ENCODE measurements around the gene WDR33. TPM values are rescaled to one million over a fixed set of nuclear protein-coding genes. Genes with fewer than 3 reads are reported as not detected.

Gene WDR33
- total RNA-seq, 2 donors from 2014 or later, result 69.2 to 71.7 TPM

DNA sequence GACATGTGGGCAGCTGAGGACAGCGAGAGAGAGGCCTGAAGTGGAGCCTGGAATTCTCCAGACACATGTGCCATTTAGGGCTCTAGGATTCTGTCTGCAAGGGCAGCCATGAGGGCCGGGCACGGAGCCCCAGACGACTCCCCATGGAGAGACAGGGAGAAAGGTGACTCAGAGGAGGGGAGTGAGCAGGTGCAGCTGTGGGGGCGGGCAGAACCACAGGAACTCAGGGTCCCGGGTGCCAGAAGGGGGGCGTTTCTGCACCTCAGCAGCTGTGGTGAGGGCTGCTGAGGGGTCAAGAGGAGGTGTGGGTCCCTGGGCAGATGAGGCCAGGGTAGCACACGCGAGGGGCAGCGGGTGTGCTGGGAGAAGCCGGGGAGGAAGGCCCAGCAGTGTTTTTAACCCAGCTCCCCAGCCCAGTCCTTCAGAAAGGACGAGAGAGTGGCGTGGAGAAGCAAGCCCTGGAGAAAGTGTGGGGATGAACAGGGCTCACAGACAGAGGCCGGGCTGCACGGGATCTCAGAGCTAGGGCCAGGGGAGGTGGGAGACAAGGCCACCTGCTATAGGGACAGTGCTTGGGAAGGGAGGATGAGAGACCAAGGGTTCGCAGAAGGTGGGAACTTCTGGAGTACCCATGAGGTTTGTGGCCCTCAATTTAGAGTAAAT is 157.4 kb downstream of the WDR33 start:
- ATAC-seq (replicated peaks in 1 of 2), result no peak
- H3K4me3 Mint-ChIP-seq, result no peak overlapping the region
- H3K36me3 Mint-ChIP-seq (ENCODE audit: insufficient read depth in 2 of 2), result no peaks in the 10 kb centered on the region
- H3K27me3 Mint-ChIP-seq (ENCODE audit: low read depth), result no peaks in the 10 kb centered on the region
- no peak overlapping the region for H3K27ac Mint-ChIP-seq
- H3K9me3 Mint-ChIP-seq, result no peaks in the 10 kb centered on the region
- H3K4me1 Mint-ChIP-seq (ENCODE audit: low read depth), result peaks cover 13% of the 10 kb centered on the region
- no peak for DNase-seq

GRCh38 chr2:127652786-127653357 is 158.1 kb downstream of the WDR33 start:
- Mint-ChIP-seq H3K27ac (no peak overlapping the region), H3K4me3 (no peak overlapping the region)
- ATAC-seq (replicated peaks in 1 of 2), result no peak

GRCh38 chr2:127651971-127652550 is 158.9 kb downstream of the WDR33 start:
- DNase-seq, result no peak
- H3K4me3 Mint-ChIP-seq, result no peak overlapping the region
- H3K36me3 Mint-ChIP-seq (ENCODE audit: insufficient read depth in 2 of 2), result no peaks in the 10 kb centered on the region
- H3K4me1 Mint-ChIP-seq (ENCODE audit: low read depth), result peaks cover 15% of the 10 kb centered on the region
- no peaks in the 10 kb centered on the region for H3K9me3 Mint-ChIP-seq
- no peak overlapping the region for H3K27ac Mint-ChIP-seq
- H3K27me3 Mint-ChIP-seq (ENCODE audit: low read depth), result no peaks in the 10 kb centered on the region
- ATAC-seq (replicated peaks in 1 of 2), result no peak

More at GRCh38 chr2:127652786-127653357, 158.1 kb downstream of the WDR33 start:
- Mint-ChIP-seq H3K36me3 (ENCODE audit: insufficient read depth in 2 of 2) (no peaks in the 10 kb centered on the region), H3K9me3 (no peaks in the 10 kb centered on the region), H3K4me1 (ENCODE audit: low read depth) (peaks cover 15% of the 10 kb centered on the region), H3K27me3 (ENCODE audit: low read depth) (no peaks in the 10 kb centered on the region)
- DNase-seq, result no peak

DNA sequence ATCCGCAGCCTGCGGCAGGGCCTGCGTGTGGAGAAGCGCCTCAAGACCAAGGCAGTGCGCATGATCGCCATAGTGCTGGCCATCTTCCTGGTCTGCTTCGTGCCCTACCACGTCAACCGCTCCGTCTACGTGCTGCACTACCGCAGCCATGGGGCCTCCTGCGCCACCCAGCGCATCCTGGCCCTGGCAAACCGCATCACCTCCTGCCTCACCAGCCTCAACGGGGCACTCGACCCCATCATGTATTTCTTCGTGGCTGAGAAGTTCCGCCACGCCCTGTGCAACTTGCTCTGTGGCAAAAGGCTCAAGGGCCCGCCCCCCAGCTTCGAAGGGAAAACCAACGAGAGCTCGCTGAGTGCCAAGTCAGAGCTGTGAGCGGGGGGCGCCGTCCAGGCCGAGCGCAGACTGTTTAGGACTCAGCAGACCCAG is 159.6 kb downstream of the WDR33 start:
- Mint-ChIP-seq H3K4me1 (ENCODE audit: low read depth) (peaks cover 15% of the 10 kb centered on the region), H3K9me3 (no peaks in the 10 kb centered on the region), H3K36me3 (ENCODE audit: insufficient read depth in 2 of 2) (no peaks in the 10 kb centered on the region), H3K27ac (no peak overlapping the region), H3K4me3 (no peak overlapping the region), H3K27me3 (ENCODE audit: low read depth) (no peaks in the 10 kb centered on the region)
- ATAC-seq (replicated peaks in 1 of 2) (no peak), DNase-seq (no peak)

Other genes with a start within 250 kb of the WDR33 start
- gene GPR17, start 165.0 kb downstream of the WDR33 start, total RNA-seq, result not detected
- gene LIMS2, start 135.6 kb downstream of the WDR33 start, total RNA-seq, result 10 to 100 TPM in 1 of 2 donors, 1 to 10 TPM in 1; 6.4 to 10.3 TPM
- 1 to 10 TPM; 3.7 to 4.7 TPM for gene SFT2D3, start 109.7 kb downstream of the WDR33 start, total RNA-seq
- 10 to 100 TPM; 56.3 to 74.7 TPM for gene POLR2D, start 47.0 kb upstream of the WDR33 start, total RNA-seq
- gene AMMECR1L, start 74.8 kb upstream of the WDR33 start, total RNA-seq, result 10 to 100 TPM; 24.8 to 25.3 TPM
- 10 to 100 TPM; 32.7 to 33.3 TPM for gene SAP130, start 216.9 kb upstream of the WDR33 start, total RNA-seq

Measured in activated T-cell treated with anti-CD3 and anti-CD28 coated beads, Interleukin-2, amount 50 U/mL, for 72 hours (primary cell).